ENCODE results near the gene HOXC6. TPM values are rescaled to one million over a fixed set of nuclear protein-coding genes. Genes with fewer than 3 reads are reported as not detected.
A peak's percentile ranks its signal among the peaks of the same experiment; 100 is the strongest.

HOXC6 gene
- total and polyA plus RNA-seq, 4 experiments from 2014 or later: not detected

DNA sequence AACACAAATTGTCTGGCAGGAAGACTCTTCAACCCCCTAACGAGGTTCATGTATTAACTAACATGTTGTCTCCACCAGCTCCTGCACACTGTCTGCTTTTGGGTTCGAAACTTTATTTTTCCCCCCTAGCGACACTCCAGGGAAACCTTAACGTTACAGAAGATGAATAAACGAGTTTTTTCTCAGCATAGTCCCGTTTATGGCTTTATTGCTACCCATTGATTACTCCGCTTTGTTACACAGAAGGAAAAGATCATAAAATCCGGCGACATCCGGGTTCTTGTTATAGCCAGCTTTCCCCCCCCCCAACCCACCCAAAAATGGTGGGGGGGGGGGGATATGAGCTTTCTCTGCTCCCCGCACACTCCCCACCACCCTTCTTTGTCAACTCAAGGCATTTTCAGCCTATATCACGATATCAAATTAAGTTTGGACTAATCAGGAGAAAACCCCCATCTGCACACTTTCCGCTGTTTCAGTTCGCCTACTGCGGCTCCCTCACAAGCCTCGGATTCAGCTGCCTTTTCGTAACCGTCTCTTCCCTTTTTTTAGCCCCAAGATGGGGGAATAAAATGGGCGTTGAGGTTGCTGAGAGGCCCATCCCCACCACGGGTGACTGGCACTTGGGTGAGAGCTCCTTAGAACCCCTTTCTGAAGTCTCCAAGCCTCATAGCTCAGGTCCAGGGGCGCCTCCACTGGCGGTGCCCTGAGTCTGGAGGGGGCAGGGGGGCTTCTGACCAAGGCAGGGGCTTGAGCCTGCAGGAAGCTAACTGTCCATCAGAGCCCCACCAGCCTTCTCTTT is 1.4 kb upstream of the HOXC6 start:
- H3K9me3 Mint-ChIP-seq: peaks cover 0 to 5% (median 0%) of the 10 kb centered on the region in 8 donors
- Histone ChIP-seq H3K4me3 (ENCODE audit: low read length in 2 of 2) (no peak overlapping the region), H3K9me3 (ENCODE audit: control insufficient read depth in 1 of 2, low read length in 2 of 2) (no peaks in the 10 kb centered on the region), H3K4me1 (ENCODE audit: insufficient read depth, low read length) (no peaks in the 10 kb centered on the region), H3K27ac (ENCODE audit: low read depth, low read length) (no peak overlapping the region), H3K27me3 (ENCODE audit: insufficient read depth, low read length) (peaks cover 69% of the 10 kb centered on the region), H3K36me3 (ENCODE audit: insufficient read depth, low read length) (no peaks in the 10 kb centered on the region)
- H3K27me3 Mint-ChIP-seq: peaks cover 61 to 71% of the 10 kb centered on the region in 2 donors
- H3K36me3 Mint-ChIP-seq: no peaks in the 10 kb centered on the region
- CTCF ChIA-PET (ENCODE audit: partially characterized antibody): interaction anchor here (0.9 to 1.3 kb wide), 2 partner anchors 27 to 174 kb away, joined by 3 read pairs; partner anchors contain the start of gene HOXC9
- intact Hi-C loops (cut with micrococcal nuclease): loop anchor here (2.0 kb wide), 1 partner anchor 20 kb away; no protein-coding TSS in a partner anchor
- H3K4me1 Mint-ChIP-seq: peaks cover 7 to 28% (median 14%) of the 10 kb centered on the region in 4 donors
- H3K4me3 Mint-ChIP-seq: peak overlapping the region in 3 of 8 donors; percentile 25 to 34 (median 25)
- POLR2A ChIA-PET (ENCODE audit: partially characterized antibody): interaction anchor here (1.2 kb wide), 1 partner anchor 9 kb away, joined by 3 read pairs; no protein-coding TSS in a partner anchor
- H3K27ac Mint-ChIP-seq: peak overlapping the region in 1 of 7 donors; percentile 33
- no peak for DNase-seq

DNA sequence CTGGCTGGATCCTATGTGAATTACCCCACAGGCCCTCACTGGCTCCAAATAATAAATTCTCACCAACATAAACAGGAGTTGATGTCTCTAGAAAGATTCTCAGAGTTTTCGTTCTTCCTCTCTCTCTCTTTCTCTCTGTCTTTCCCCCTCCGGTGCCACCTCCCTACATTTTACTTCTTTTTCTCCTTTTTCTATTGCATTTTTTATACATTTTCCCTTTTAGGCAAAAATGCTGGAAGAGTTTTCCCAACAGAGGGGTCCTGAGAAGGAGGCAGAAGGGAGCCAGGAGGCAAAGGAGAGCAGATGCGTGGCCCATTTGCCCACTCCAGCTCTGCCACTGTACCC is 826 bp upstream of the HOXC6 start:
- intact Hi-C loops (cut with micrococcal nuclease): loop anchor here (2.0 kb wide), 1 partner anchor 21 kb away; no protein-coding TSS in a partner anchor
- Mint-ChIP-seq H3K9me3 (peaks cover 0 to 10% (median 0%) of the 10 kb centered on the region in 8 donors), H3K27me3 (peaks cover 60 to 70% of the 10 kb centered on the region in 2 donors), H3K4me1 (peaks cover 7 to 27% (median 14%) of the 10 kb centered on the region in 4 donors), H3K4me3 (no peak overlapping the region), H3K27ac (peak overlapping the region in 1 of 7 donors; percentile 33), H3K36me3 (no peaks in the 10 kb centered on the region)
- Histone ChIP-seq H3K9me3 (ENCODE audit: control insufficient read depth in 1 of 2, low read length in 2 of 2) (no peaks in the 10 kb centered on the region), H3K36me3 (ENCODE audit: insufficient read depth, low read length) (no peaks in the 10 kb centered on the region), H3K27me3 (ENCODE audit: insufficient read depth, low read length) (peaks cover 71% of the 10 kb centered on the region), H3K27ac (ENCODE audit: low read depth, low read length) (no peak overlapping the region), H3K4me3 (ENCODE audit: low read length in 2 of 2) (no peak overlapping the region), H3K4me1 (ENCODE audit: insufficient read depth, low read length) (no peaks in the 10 kb centered on the region)
- DNase-seq: no peak
- ChIA-PET POLR2A (ENCODE audit: partially characterized antibody) (interaction anchor here (1.2 kb wide), 1 partner anchor 10 kb away, joined by 3 read pairs; no protein-coding TSS in a partner anchor), CTCF (ENCODE audit: partially characterized antibody) (interaction anchor here (0.9 kb wide), 1 partner anchor 174 kb away, joined by 3 read pairs; no protein-coding TSS in a partner anchor)

DNA sequence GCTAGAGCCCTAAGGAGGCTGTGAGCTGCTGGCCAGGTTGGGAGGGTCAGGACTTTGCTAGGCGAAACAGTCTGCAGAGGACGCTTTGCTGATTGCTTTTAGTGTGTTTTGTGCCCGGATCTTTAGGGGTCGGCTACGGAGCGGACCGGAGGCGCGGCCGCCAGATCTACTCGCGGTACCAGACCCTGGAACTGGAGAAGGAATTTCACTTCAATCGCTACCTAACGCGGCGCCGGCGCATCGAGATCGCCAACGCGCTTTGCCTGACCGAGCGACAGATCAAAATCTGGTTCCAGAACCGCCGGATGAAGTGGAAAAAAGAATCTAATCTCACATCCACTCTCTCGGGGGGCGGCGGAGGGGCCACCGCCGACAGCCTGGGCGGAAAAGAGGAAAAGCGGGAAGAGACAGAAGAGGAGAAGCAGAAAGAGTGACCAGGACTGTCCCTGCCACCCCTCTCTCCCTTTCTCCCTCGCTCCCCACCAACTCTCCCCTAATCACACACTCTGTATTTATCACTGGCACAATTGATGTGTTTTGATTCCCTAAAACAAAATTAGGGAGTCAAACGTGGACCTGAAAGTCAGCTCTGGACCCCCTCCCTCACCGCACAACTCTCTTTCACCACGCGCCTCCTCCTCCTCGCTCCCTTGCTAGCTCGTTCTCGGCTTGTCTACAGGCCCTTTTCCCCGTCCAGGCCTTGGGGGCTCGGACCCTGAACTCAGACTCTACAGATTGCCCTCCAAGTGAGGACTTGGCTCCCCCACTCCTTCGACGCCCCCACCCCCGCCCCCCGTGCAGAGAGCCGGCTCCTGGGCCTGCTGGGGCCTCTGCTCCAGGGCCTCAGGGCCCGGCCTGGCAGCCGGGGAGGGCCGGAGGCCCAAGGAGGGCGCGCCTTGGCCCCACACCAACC is 1.5 kb downstream of the HOXC6 start:
- Mint-ChIP-seq H3K9me3 (peaks cover 0 to 19% (median 5%) of the 10 kb centered on the region in 8 donors), H3K4me3 (peak overlapping the region in 2 of 8 donors; percentile 35 to 42), H3K36me3 (peaks cover 0 to 3% of the 10 kb centered on the region in 2 donors), H3K27me3 (peaks cover 58 to 67% of the 10 kb centered on the region in 2 donors), H3K4me1 (peaks cover 10 to 36% (median 22%) of the 10 kb centered on the region in 4 donors), H3K27ac (peak overlapping the region in 1 of 7 donors; percentile 38)
- no peak overlapping the region for H3K27ac ChIP-seq (ENCODE audit: low read depth, low read length)
- CTCF ChIA-PET (ENCODE audit: partially characterized antibody): interaction anchor here (1.8 kb wide), 1 partner anchor 12 kb away, joined by 4 read pairs; no protein-coding TSS in a partner anchor
- peaks cover 13% of the 10 kb centered on the region for H3K4me1 ChIP-seq (ENCODE audit: insufficient read depth, low read length)
- no peak overlapping the region for H3K4me3 ChIP-seq (ENCODE audit: low read length in 2 of 2)
- H3K27me3 ChIP-seq (ENCODE audit: insufficient read depth, low read length): peaks cover 84% of the 10 kb centered on the region
- no peaks in the 10 kb centered on the region for H3K9me3 ChIP-seq (ENCODE audit: control insufficient read depth in 1 of 2, low read length in 2 of 2)
- intact Hi-C loops (cut with micrococcal nuclease): no loop called here
- DNase-seq: no peak
- POLR2A ChIA-PET (ENCODE audit: partially characterized antibody): interaction anchor here (1.3 kb wide), 1 partner anchor 29 kb away, joined by 3 read pairs; the partner anchor contains the start of gene HOXC9
- no peaks in the 10 kb centered on the region for H3K36me3 ChIP-seq (ENCODE audit: insufficient read depth, low read length)

DNA sequence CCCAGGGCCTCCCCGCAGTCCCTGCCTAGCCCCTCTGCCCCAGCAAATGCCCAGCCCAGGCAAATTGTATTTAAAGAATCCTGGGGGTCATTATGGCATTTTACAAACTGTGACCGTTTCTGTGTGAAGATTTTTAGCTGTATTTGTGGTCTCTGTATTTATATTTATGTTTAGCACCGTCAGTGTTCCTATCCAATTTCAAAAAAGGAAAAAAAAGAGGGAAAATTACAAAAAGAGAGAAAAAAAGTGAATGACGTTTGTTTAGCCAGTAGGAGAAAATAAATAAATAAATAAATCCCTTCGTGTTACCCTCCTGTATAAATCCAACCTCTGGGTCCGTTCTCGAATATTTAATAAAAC is 2.2 kb downstream of the HOXC6 start:
- H3K9me3 Mint-ChIP-seq: peaks cover 0 to 19% (median 7%) of the 10 kb centered on the region in 8 donors
- Histone ChIP-seq H3K4me3 (ENCODE audit: low read length in 2 of 2) (no peak overlapping the region), H3K36me3 (ENCODE audit: insufficient read depth, low read length) (no peaks in the 10 kb centered on the region), H3K27ac (ENCODE audit: low read depth, low read length) (no peak overlapping the region), H3K4me1 (ENCODE audit: insufficient read depth, low read length) (peaks cover 13% of the 10 kb centered on the region), H3K27me3 (ENCODE audit: insufficient read depth, low read length) (peaks cover 88% of the 10 kb centered on the region), H3K9me3 (ENCODE audit: control insufficient read depth in 1 of 2, low read length in 2 of 2) (no peaks in the 10 kb centered on the region)
- H3K36me3 Mint-ChIP-seq: peaks cover 0 to 3% of the 10 kb centered on the region in 2 donors
- intact Hi-C loops (cut with micrococcal nuclease): no loop called here
- ChIA-PET CTCF (ENCODE audit: partially characterized antibody) (interaction anchor here (0.9 to 2.6 kb wide), 3 partner anchors 13 to 177 kb away, joined by 3 to 15 read pairs (median 4); no protein-coding TSS in a partner anchor), POLR2A (ENCODE audit: partially characterized antibody) (interaction anchor here (0.7 kb wide), 1 partner anchor 31 kb away, joined by 3 read pairs; no protein-coding TSS in a partner anchor)
- peaks cover 61 to 72% of the 10 kb centered on the region in 2 donors for H3K27me3 Mint-ChIP-seq
- no peak for DNase-seq
- H3K4me1 Mint-ChIP-seq: peaks cover 13 to 40% (median 23%) of the 10 kb centered on the region in 4 donors
- peak overlapping the region in 3 of 8 donors; percentile 15 to 22 (median 15) for H3K4me3 Mint-ChIP-seq
- H3K27ac Mint-ChIP-seq: no peak overlapping the region

DNA sequence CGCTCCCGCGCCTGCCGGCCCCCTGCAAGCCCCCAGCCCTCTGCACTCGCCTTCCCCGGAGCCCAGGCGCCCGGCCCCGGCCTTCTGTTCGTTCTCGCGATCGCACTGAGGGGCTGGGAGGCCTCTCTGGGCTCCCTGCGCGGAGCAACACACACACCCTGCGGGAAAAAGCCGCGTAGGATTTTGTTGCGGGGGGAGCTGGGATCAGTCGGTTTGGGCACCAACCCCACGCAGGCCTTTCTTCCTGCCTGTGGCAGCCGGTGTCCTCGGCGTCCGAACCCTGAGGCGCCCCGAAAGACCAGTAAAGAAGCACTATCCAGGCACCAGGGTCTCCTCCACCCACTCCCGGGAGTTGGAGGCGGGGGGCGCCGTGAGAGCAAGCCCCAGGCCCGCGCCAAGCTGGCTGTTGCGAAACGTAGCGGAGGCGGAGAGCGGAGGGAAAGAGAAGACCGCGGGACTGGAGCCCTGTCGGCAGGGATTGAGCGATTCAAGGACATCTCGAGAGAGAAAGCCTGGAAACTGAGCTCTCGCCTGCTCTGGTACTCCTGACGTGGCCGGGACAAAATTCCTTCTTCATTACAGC is 2.7 kb downstream of the HOXC6 start:
- Histone ChIP-seq H3K4me3 (ENCODE audit: low read length in 2 of 2) (no peak overlapping the region), H3K4me1 (ENCODE audit: insufficient read depth, low read length) (peaks cover 13% of the 10 kb centered on the region), H3K27me3 (ENCODE audit: insufficient read depth, low read length) (peaks cover 83% of the 10 kb centered on the region), H3K36me3 (ENCODE audit: insufficient read depth, low read length) (no peaks in the 10 kb centered on the region), H3K27ac (ENCODE audit: low read depth, low read length) (no peak overlapping the region), H3K9me3 (ENCODE audit: control insufficient read depth in 1 of 2, low read length in 2 of 2) (no peaks in the 10 kb centered on the region)
- Mint-ChIP-seq H3K4me3 (peak overlapping the region in 1 of 8 donors; percentile 49), H3K36me3 (peaks cover 0 to 3% of the 10 kb centered on the region in 2 donors), H3K27ac (peak overlapping the region in 2 of 7 donors; percentile 35 to 54), H3K27me3 (peaks cover 59 to 72% of the 10 kb centered on the region in 2 donors), H3K9me3 (peaks cover 0 to 19% (median 7%) of the 10 kb centered on the region in 8 donors), H3K4me1 (peaks cover 13 to 40% (median 22%) of the 10 kb centered on the region in 4 donors)
- intact Hi-C loops (cut with micrococcal nuclease): no loop called here
- POLR2A ChIA-PET (ENCODE audit: partially characterized antibody): interaction anchor here (0.7 kb wide), 1 partner anchor 32 kb away, joined by 3 read pairs; no protein-coding TSS in a partner anchor
- CTCF ChIA-PET (ENCODE audit: partially characterized antibody): interaction anchor here (0.6 to 3.0 kb wide), 8 partner anchors 13 to 177 kb away, joined by 3 to 49 read pairs (median 5); partner anchors contain the start of gene SMUG1
- DNase-seq: no peak

DNA sequence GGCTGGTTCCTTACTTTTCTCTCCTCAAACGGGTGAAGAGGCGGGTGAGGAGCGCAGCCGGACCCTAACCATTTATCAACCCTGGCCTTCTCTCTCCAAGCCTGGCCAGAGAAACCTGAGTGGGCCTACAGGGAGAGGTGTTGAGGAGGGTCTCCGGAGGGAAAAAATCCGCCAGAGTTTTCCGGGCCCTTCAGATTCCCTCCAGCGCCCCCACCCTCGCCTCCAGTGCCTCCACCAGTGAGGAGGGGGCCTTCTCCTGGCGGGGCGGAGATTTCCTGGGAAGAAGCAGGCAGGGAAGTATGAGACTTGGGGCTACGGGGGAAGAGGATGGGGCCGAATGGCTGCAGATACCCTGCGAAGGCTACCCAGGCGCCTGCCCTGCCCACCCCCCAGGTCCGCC is 3.2 kb downstream of the HOXC6 start:
- Mint-ChIP-seq H3K27ac (peak overlapping the region in 2 of 7 donors; percentile 35 to 81), H3K9me3 (peaks cover 0 to 19% (median 7%) of the 10 kb centered on the region in 8 donors), H3K4me1 (peaks cover 13 to 39% (median 21%) of the 10 kb centered on the region in 4 donors), H3K4me3 (peak overlapping the region in 1 of 8 donors; percentile 49), H3K36me3 (peaks cover 0 to 3% of the 10 kb centered on the region in 2 donors), H3K27me3 (peaks cover 56 to 71% of the 10 kb centered on the region in 2 donors)
- Histone ChIP-seq H3K4me3 (ENCODE audit: low read length in 2 of 2) (no peak overlapping the region), H3K4me1 (ENCODE audit: insufficient read depth, low read length) (peaks cover 13% of the 10 kb centered on the region), H3K36me3 (ENCODE audit: insufficient read depth, low read length) (no peaks in the 10 kb centered on the region), H3K27ac (ENCODE audit: low read depth, low read length) (no peak overlapping the region), H3K27me3 (ENCODE audit: insufficient read depth, low read length) (peaks cover 78% of the 10 kb centered on the region), H3K9me3 (ENCODE audit: control insufficient read depth in 1 of 2, low read length in 2 of 2) (no peaks in the 10 kb centered on the region)
- intact Hi-C loops (cut with micrococcal nuclease): no loop called here
- CTCF ChIA-PET (ENCODE audit: partially characterized antibody): interaction anchor here (0.6 to 3.0 kb wide), 9 partner anchors 18 to 184 kb away, joined by 3 to 49 read pairs (median 6); partner anchors contain the start of gene SMUG1
- no peak for DNase-seq
- POLR2A ChIA-PET (ENCODE audit: partially characterized antibody): interaction anchor here (0.7 kb wide), 1 partner anchor 32 kb away, joined by 3 read pairs; no protein-coding TSS in a partner anchor

Data from CD4-positive, alpha-beta memory T cell (primary cell).